Adrenal gland (tissue), 5 donors: Measurements from ENCODE around the gene FREY1.

ENCODE experiments used
- CTCF ChIP-seq, 6 experiments: fragments of 450-650 bp in 4 of 6; fragments of 200-600 bp in 2 of 6; sonication (generic) in 1 of 6; IDR thresholded peaks; 1 replicate in 5 of 6; 2 replicates in 1 of 6; pipeline versions ENCODE4 v1.5.1 to v1.8.0; 2016 to 2021; ENCODE audit warnings: antibody characterized with exemption in 6 of 6, mild to moderate bottlenecking in 2 of 6, moderate library complexity in 1 of 6
- POLR2A ChIP-seq, 2 donors: fragments of 450-650 bp; IDR thresholded peaks; one replicate each; pipeline ENCODE4 v1.6.1; 2017; ENCODE audit warnings: antibody characterized with exemption in 2 of 2, mild to moderate bottlenecking in 2 of 2, moderate library complexity in 1 of 2
- donor health status: DM: no; HTN: no; CAD: no.

DNA sequence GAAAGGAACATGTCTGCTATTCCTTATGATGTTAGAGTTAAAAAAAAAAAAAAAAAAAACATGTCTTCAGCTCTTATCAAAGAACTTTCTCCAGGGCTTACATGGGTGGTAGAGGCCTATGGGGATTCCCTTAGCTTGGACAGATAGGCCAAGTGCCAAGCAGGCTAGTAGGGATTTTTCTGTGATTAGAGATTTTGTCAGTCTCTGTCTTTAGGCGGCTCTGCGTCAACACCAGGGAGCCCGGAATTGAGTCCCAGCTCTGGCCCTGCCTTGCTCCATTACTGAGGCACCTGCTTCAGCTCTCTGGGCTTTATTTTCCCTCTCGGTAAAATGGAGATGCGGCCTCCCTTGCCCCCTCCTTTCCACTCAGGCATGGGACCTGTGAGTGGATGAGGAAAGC, 46.7 kb downstream of the FREY1 start:
- TF ChIP-seq CTCF (IDR thresholded peaks at IDR 0.05) (no peak), POLR2A (IDR thresholded peaks at IDR 0.05) (no peak)
